Breast epithelium (tissue), 4 donors: ENCODE results near the gene IRS1. TPM values are rescaled to one million over a fixed set of nuclear protein-coding genes. Genes with fewer than 3 reads are reported as not detected.

Experiments
- DNase-seq, 2 donors: peaks; one replicate each; pipeline ENCODE4 v3.0.0-alpha.2; 2019; ENCODE audit warnings: low spot score in 2 of 2
- H3K27ac ChIP-seq, 2 donors: fragments of 200-600 bp; sonication (generic) in 1 of 2; one replicate each; pipeline ENCODE4 v1.5.1; 2016 to 2019; ENCODE audit warnings: mild to moderate bottlenecking in 1 of 2
- H3K27me3 ChIP-seq, 2 donors: fragments of 200-600 bp; sonication (generic) in 1 of 2; one replicate each; pipeline versions ENCODE4 v1.5.1 to v1.6.0; 2017 to 2019; ENCODE audit warnings: control low read depth in 1 of 2, mild to moderate bottlenecking in 1 of 2
- H3K36me3 ChIP-seq: fragments of 200-600 bp; one replicate; pipeline ENCODE4 v1.5.1; 2019
- H3K4me1 ChIP-seq, 2 donors: fragments of 200-600 bp; sonication (generic); one replicate each; pipeline ENCODE4 v1.5.1; 2016 to 2019; ENCODE audit warnings: control low read depth in 1 of 2
- H3K4me3 ChIP-seq, 3 donors: fragments of 200-600 bp; sonication (generic); 1 replicate in 2 of 3; 2 replicates in 1 of 3; pipeline ENCODE4 v1.5.1; 2016 to 2019; ENCODE audit warnings: mild to moderate bottlenecking in 3 of 3, moderate library complexity in 2 of 3
- H3K9me3 ChIP-seq, 2 donors: fragments of 200-600 bp; sonication (generic) in 1 of 2; one replicate each; pipeline ENCODE4 v1.5.1; 2016 to 2019; ENCODE audit warnings: control low read depth in 1 of 2
- POLR2A ChIP-seq: fragments of 450-650 bp; IDR thresholded peaks from one replicate; pipeline ENCODE4 v1.6.1; 2016; ENCODE audit warnings: antibody characterized with exemption, mild to moderate bottlenecking, moderate library complexity
- POLR2AphosphoS5 ChIP-seq, 3 donors: sonication (generic); formaldehyde crosslinking; IDR thresholded peaks; one replicate each; pipeline ENCODE4 v1.6.1; 2017; ENCODE audit warnings: antibody characterized with exemption in 3 of 3
- intact Hi-C: fragments of 100-400 bp; cut with DNase I; formaldehyde crosslinking; loops from one replicate; pipeline ENCODE4 v1.15.1; 2023; ENCODE audit warnings: low total_unique reads
- total RNA-seq, 3 donors: library from RNA; depleted of rRNA; stranded (reverse); fragments of >200 nt; gene quantifications; one replicate each; pipeline ENCODE4 v1.1.0, GENCODE V29; 2016
- TF ChIP-seq, protein P1 (sequence below), 3 donors: fragments of 450-650 bp; IDR thresholded peaks; one replicate each; pipeline ENCODE4 v1.5.1; 2016 to 2017; ENCODE audit warnings: antibody characterized with exemption in 3 of 3, mild to moderate bottlenecking in 3 of 3, moderate library complexity in 3 of 3

The IRS1 gene
- total RNA-seq, 3 donors from 2014 or later: 18.4 to 48.3 (median 22.3) TPM

DNA sequence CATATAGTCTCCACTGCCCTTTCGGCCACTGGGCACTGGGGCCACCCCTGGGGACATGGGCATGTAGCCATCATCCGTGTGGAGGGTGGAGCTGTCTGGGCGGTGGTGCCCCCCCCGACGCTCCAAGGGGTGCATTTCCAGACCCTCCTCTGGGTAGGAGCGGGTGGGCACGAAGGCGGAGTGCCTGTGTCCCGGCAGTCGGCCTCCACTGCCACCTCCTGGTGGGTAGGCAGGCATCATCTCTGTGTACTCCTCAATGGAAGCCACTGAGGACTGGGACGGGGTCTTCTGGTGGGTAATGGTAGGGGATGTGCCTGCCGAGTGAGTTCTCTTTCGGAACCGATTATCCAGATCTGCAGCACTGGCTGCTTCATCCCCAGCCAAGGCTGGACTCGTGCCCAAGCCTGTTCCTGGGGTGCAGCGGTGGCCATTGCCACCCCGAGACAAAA is 2.8 kb downstream of the IRS1 start:
- peak in 1 of 3 donors; percentile 27 for TF ChIP-seq POLR2AphosphoS5 (IDR thresholded peaks at IDR 0.05)
- no peak for TF ChIP-seq POLR2A
- TF ChIP-seq, protein P1, sequence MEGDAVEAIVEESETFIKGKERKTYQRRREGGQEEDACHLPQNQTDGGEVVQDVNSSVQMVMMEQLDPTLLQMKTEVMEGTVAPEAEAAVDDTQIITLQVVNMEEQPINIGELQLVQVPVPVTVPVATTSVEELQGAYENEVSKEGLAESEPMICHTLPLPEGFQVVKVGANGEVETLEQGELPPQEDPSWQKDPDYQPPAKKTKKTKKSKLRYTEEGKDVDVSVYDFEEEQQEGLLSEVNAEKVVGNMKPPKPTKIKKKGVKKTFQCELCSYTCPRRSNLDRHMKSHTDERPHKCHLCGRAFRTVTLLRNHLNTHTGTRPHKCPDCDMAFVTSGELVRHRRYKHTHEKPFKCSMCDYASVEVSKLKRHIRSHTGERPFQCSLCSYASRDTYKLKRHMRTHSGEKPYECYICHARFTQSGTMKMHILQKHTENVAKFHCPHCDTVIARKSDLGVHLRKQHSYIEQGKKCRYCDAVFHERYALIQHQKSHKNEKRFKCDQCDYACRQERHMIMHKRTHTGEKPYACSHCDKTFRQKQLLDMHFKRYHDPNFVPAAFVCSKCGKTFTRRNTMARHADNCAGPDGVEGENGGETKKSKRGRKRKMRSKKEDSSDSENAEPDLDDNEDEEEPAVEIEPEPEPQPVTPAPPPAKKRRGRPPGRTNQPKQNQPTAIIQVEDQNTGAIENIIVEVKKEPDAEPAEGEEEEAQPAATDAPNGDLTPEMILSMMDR (IDR thresholded peaks at IDR 0.05): peak; percentile 37 to 73 (median 44)
- intact Hi-C loops: loop anchor here (10.0 kb wide), 1 partner anchor 52 kb away; no protein-coding TSS in a partner anchor
- no peaks in the 10 kb centered on the region for H3K9me3 ChIP-seq
- H3K27me3 ChIP-seq: no peaks in the 10 kb centered on the region
- peak overlapping the region; percentile 95 to 97 for H3K27ac ChIP-seq
- peaks cover 2 to 3% of the 10 kb centered on the region in 2 donors for H3K4me1 ChIP-seq
- peak overlapping the region; percentile 69 to 88 (median 87) for H3K4me3 ChIP-seq
- peak in 1 of 2 donors; percentile 36 for DNase-seq
- H3K36me3 ChIP-seq: no peaks in the 10 kb centered on the region

DNA sequence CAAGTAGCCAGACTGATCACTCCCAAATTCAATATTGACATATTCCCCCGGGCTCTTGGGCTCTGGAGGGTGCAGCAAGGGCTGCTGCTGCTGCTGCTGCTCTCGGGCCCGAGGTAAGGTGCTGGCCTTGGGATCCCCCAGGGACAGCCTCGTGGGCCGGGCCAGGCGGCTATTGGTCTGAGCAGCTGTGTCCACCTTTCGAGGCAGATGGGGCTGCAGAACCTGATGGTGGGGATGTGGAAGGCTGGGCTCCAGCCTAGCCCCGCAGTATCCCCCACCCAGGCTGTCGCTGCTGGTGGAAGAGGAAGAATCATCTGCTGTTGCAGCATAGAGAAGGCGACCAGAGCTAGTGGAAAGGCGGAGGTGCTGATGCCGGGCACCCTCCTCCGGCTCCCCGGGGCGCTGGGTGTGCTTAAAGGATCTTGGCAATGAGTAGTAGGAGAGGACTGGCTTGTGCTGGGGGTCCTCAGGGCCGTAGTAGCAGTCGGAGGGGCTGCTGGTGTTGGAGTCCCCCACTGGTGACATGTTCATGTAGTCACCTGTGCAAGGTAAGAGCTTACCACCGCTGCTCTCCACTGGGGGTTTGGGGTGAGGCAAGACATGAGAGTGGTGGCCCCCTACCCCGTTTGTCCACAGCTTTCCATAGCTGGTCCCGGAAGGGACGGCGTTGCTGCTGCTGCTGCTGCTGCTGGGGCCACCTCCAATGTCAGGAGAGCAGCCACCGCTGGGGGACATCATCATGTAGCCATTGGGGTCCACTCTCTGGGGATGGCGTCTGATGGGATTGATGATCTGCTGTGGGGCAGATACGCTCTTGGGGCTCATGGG is 3.4 kb downstream of the IRS1 start:
- DNase-seq: no peak
- TF ChIP-seq POLR2AphosphoS5 (IDR thresholded peaks at IDR 0.05) (no peak), POLR2A (no peak)
- TF ChIP-seq, protein P1 (IDR thresholded peaks at IDR 0.05): no peak
- H3K27ac ChIP-seq: peak overlapping the region; percentile 95 to 97
- peak overlapping the region; percentile 69 to 88 (median 87) for H3K4me3 ChIP-seq
- intact Hi-C loops: loop anchor here (10.0 kb wide), 1 partner anchor 51 kb away; no protein-coding TSS in a partner anchor
- no peaks in the 10 kb centered on the region for H3K9me3 ChIP-seq
- H3K36me3 ChIP-seq: no peaks in the 10 kb centered on the region
- peaks cover 2 to 3% of the 10 kb centered on the region in 2 donors for H3K4me1 ChIP-seq
- no peaks in the 10 kb centered on the region for H3K27me3 ChIP-seq

GRCh38 chr2:226795281-226796011 is 4.2 kb downstream of the IRS1 start:
- no peak for TF ChIP-seq POLR2A
- TF ChIP-seq, protein P1 (IDR thresholded peaks at IDR 0.05): peak in 1 of 3 donors; percentile 10
- DNase-seq: peak; percentile 25 to 58
- Histone ChIP-seq H3K9me3 (no peaks in the 10 kb centered on the region), H3K36me3 (no peaks in the 10 kb centered on the region), H3K4me1 (peaks cover 2 to 3% of the 10 kb centered on the region in 2 donors), H3K27ac (peak overlapping the region; percentile 95 to 97), H3K4me3 (peak overlapping the region; percentile 69 to 88 (median 87)), H3K27me3 (no peaks in the 10 kb centered on the region)
- intact Hi-C loops: loop anchor here (10.0 kb wide), 1 partner anchor 51 kb away; no protein-coding TSS in a partner anchor

- peak overlapping the region; percentile 95 to 97 for H3K27ac ChIP-seq
- no peaks in the 10 kb centered on the region for H3K36me3 ChIP-seq
- no peak for DNase-seq
- no peaks in the 10 kb centered on the region for H3K27me3 ChIP-seq
- intact Hi-C loops: loop anchor here (10.0 kb wide), 1 partner anchor 50 kb away; no protein-coding TSS in a partner anchor
- peak overlapping the region; percentile 69 to 88 (median 87) for H3K4me3 ChIP-seq
- peaks cover 2 to 3% of the 10 kb centered on the region in 2 donors for H3K4me1 ChIP-seq
- TF ChIP-seq POLR2A: no peak
- TF ChIP-seq, protein P1 (IDR thresholded peaks at IDR 0.05): no peak
- TF ChIP-seq POLR2AphosphoS5 (IDR thresholded peaks at IDR 0.05): peak in 1 of 3 donors; percentile 28
- H3K9me3 ChIP-seq: no peaks in the 10 kb centered on the region
Measured at GRCh38 chr2:226794751-226795171, 4.9 kb downstream of the IRS1 start.
